ENCODE data around the gene LRP4.
"Not testable (repeated sequence)": the region's sequence is repeated elsewhere in the genome, so short reads cannot be mapped to it uniquely, and the experiment has no call there.

Gene LRP4

GRCh38 chr11:46966773-46967172 lies 48.4 kb upstream of the LRP4 start (continued):
- TF ChIP-seq ZNF335 (tag by site-specific recombination; conservative IDR thresholded peaks at IDR 0.05) (no peak), ZNF76 (tag by site-specific recombination; IDR thresholded peaks at IDR 0.05; ENCODE audit: borderline replicate concordance, low read depth) (no peak), PRDM2 (tag by site-specific recombination; IDR thresholded peaks at IDR 0.05; ENCODE audit: borderline replicate concordance) (no peak)

- CTCF ChIA-PET = interaction anchor here (0.6 to 1.7 kb wide), 6 partner anchors 10 to 241 kb away, joined by 3 to 9 read pairs (median 4); no protein-coding TSS in a partner anchor
- H3K27ac ChIP-seq (ENCODE audit: extremely low read depth, low read depth, low read length) = no peak overlapping the region
- H3K4me3 ChIP-seq (ENCODE audit: low read depth, low read length) = no peak overlapping the region
- POLR2A ChIA-PET = no interaction called here
- peaks cover 0 to under 1% of the 10 kb centered on the region in 2 experiments; a peak in 1 of 3 replicates for H3K36me3 ChIP-seq (ENCODE audit: control insufficient read depth in 2 of 2, insufficient read depth in 1 of 2, low read length in 2 of 2)
- no peaks in the 10 kb centered on the region for H3K9me3 ChIP-seq (ENCODE audit: control insufficient read depth, insufficient read depth, low read depth, low read length)
- TF ChIP-seq ZNF16 (tag by site-specific recombination; IDR thresholded peaks at IDR 0.05; ENCODE audit: low read depth) (no peak), ZNF114 (tag by site-specific recombination; IDR thresholded peaks at IDR 0.05) (no peak), ZNF692 (tag by site-specific recombination; IDR thresholded peaks at IDR 0.05) (no peak), ZNF555 (tag by site-specific recombination; conservative IDR thresholded peaks at IDR 0.05) (no peak), ZNF792 (tag by site-specific recombination; IDR thresholded peaks at IDR 0.05) (no peak), ZNF488 (tag by site-specific recombination; IDR thresholded peaks at IDR 0.05) (no peak), ZNF112 (tag by site-specific recombination; IDR thresholded peaks at IDR 0.05) (no peak), SP2 (tag by site-specific recombination; IDR thresholded peaks at IDR 0.05) (no peak), ZBTB49 (tag by site-specific recombination; IDR thresholded peaks at IDR 0.05; ENCODE audit: low read depth) (no peak), ZNF394 (tag by site-specific recombination; IDR thresholded peaks at IDR 0.05; ENCODE audit: borderline replicate concordance) (no peak), ZNF221 (tag by site-specific recombination; IDR thresholded peaks at IDR 0.05; ENCODE audit: borderline replicate concordance) (no peak), ZNF621 (tag by site-specific recombination; IDR thresholded peaks at IDR 0.05) (no peak), ZNF140 (tag by site-specific recombination; IDR thresholded peaks at IDR 0.05) (no peak), ZNF274 (IDR thresholded peaks at IDR 0.05; ENCODE audit: low read length) (no peak), ZNF274 (tag by site-specific recombination; IDR thresholded peaks at IDR 0.05; ENCODE audit: borderline replicate concordance) (no peak)
- no peaks in the 10 kb centered on the region for H3K4me1 ChIP-seq (ENCODE audit: control insufficient read depth, insufficient read depth, low read length)
These were observed 45.5 kb upstream of the LRP4 start for GRCh38 chr11:46963844-46964243.

- H3K4me1 ChIP-seq (ENCODE audit: control insufficient read depth, insufficient read depth, low read length); H3K36me3 ChIP-seq (ENCODE audit: control insufficient read depth in 2 of 2, insufficient read depth in 1 of 2, low read length in 2 of 2); H3K27ac ChIP-seq (ENCODE audit: extremely low read depth, low read depth, low read length); CTCF ChIA-PET; H3K4me3 ChIP-seq (ENCODE audit: low read depth, low read length); H3K9me3 ChIP-seq (ENCODE audit: control insufficient read depth, insufficient read depth, low read depth, low read length); POLR2A ChIA-PET: not testable (repeated sequence)
These were observed 43.5 kb upstream of the LRP4 start for GRCh38 chr11:46961886-46962285.

Data from HEK293 (cell line).